Mammary epithelial cell (primary cell): ENCODE measurements around the gene ZKSCAN3.

Experiments
- EZH2 ChIP-seq: IDR thresholded peaks from 2 replicates; pipeline ENCODE4 v1.6.1; 2012; ENCODE audit warnings: low read length, inconsistent platforms, borderline replicate concordance
- TF ChIP-seq, protein P1 (sequence below), 2 donors: IDR thresholded peaks in 1 of 2; conservative IDR thresholded peaks in 1 of 2; 2 replicates each; pipeline ENCODE4 v1.5.1; 2011 to 2012; ENCODE audit warnings: inconsistent platforms in 2 of 2, low read length in 2 of 2, mild to moderate bottlenecking in 2 of 2, control low read depth in 1 of 2, low read depth in 1 of 2; ENCODE audit not compliant: insufficient read depth in 1 of 2; ENCODE audit errors: extremely low read depth in 1 of 2

DNA sequence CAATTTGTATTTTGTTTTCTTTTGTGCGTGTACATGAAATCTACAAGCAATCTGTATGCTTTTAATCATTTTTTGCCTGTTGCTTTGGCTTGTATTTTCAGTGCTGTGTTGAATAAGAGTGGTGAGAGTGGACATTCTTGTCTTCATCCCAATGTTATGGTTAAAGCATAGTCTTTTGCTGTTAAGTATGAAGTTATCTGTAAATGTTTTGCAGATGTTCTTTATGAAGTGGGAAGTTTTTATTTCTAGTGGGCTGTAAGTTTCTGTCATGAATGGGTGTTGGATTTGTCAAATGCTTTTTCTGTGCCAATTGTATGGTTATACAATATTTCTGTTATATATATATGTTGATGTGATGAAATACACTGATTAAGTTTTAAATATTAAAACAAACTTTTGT, 24.2 kb downstream of the ZKSCAN3 start:
- TF ChIP-seq, protein P1, sequence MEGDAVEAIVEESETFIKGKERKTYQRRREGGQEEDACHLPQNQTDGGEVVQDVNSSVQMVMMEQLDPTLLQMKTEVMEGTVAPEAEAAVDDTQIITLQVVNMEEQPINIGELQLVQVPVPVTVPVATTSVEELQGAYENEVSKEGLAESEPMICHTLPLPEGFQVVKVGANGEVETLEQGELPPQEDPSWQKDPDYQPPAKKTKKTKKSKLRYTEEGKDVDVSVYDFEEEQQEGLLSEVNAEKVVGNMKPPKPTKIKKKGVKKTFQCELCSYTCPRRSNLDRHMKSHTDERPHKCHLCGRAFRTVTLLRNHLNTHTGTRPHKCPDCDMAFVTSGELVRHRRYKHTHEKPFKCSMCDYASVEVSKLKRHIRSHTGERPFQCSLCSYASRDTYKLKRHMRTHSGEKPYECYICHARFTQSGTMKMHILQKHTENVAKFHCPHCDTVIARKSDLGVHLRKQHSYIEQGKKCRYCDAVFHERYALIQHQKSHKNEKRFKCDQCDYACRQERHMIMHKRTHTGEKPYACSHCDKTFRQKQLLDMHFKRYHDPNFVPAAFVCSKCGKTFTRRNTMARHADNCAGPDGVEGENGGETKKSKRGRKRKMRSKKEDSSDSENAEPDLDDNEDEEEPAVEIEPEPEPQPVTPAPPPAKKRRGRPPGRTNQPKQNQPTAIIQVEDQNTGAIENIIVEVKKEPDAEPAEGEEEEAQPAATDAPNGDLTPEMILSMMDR (conservative IDR thresholded peaks at IDR 0.05 in 1 of 2, IDR thresholded peaks at IDR 0.05 in 1 of 2; ENCODE audit: extremely low read depth in 1 of 2, insufficient read depth in 1 of 2, low read depth in 1 of 2, low read length in 2 of 2), result no peak
- no peak for TF ChIP-seq EZH2
